Measurements from ENCODE around the gene BCAR1. TPM values are rescaled to one million over a fixed set of nuclear protein-coding genes. Genes with fewer than 3 reads are reported as not detected.

Gene BCAR1
- total and polyA plus RNA-seq, 2 experiments from 2014 or later = 37.9 to 140 TPM

- TF ChIP-seq ZNF462 (CRISPR knock-in tag; IDR thresholded peaks at IDR 0.05) (no peak), EZH2 (IDR thresholded peaks at IDR 0.05; ENCODE audit: low read depth, unreplicated experiment) (no peak)
Observed at GRCh38 chr16:75228143-75228976, 23.1 kb downstream of the BCAR1 start (continued).

- Histone ChIP-seq H3K4me2 (no peak overlapping the region), H3K79me2 (replicated peaks; ENCODE audit: insufficient read depth) (peaks cover 1% of the 10 kb centered on the region; the same call in 1 of the 2 replicates), H2AFZ (no peak overlapping the region), H3K4me1 (ENCODE audit: insufficient read depth) (no peaks in the 10 kb centered on the region), H3K27me3 (ENCODE audit: insufficient read depth) (no peaks in the 10 kb centered on the region), H3K4me3 (no peak overlapping the region), H3K27ac (ENCODE audit: low read depth) (peak overlapping the region; percentile 45; the same call in 1 of the 2 replicates), H4K20me1 (replicated peaks; ENCODE audit: insufficient read depth) (peaks cover 9% of the 10 kb centered on the region; the same call in 1 of the 2 replicates), H3K9me2 (ENCODE audit: insufficient read depth) (no peaks in the 10 kb centered on the region), H3K36me3 (ENCODE audit: insufficient read depth) (peaks cover 18% of the 10 kb centered on the region; the same call in 1 of the 2 replicates), H3F3A (replicated peaks; ENCODE audit: low read depth) (peaks cover 26% of the 10 kb centered on the region)
- Mint-ChIP-seq H3K36me3 (ENCODE audit: low read depth) (peaks cover 37% of the 10 kb centered on the region), H3K9me3 (no peaks in the 10 kb centered on the region), H3K27me3 (ENCODE audit: insufficient read depth, low read depth, poor library complexity) (peaks cover 15% of the 10 kb centered on the region), H3K4me3 (peak overlapping the region; percentile 3; the same call in 1 of the 3 replicates), H3K27ac (peak overlapping the region; percentile 42), H3K4me1 (peaks cover 5% of the 10 kb centered on the region; the same call in 2 of the 3 replicates)
- DNase-seq (ENCODE audit: low spot score) = peak; percentile 43
- ATAC-seq = peak; percentile 9
- TF ChIP-seq ZNF331 (CRISPR knock-in tag; IDR thresholded peaks at IDR 0.05; ENCODE audit: low read depth) (no peak), POLR2AphosphoS5 (IDR thresholded peaks at IDR 0.05; ENCODE audit: low read depth) (peak; percentile 17; the same call in 1 of the 2 replicates)
Observed at GRCh38 chr16:75227361-75228142, 23.9 kb downstream of the BCAR1 start.
